A549 (cell line): ENCODE data around the gene CENPM. TPM values are rescaled to one million over a fixed set of nuclear protein-coding genes. Genes with fewer than 3 reads are reported as not detected.

Experiments
- ATAC-seq, 2 experiments: fragments of 200-7000 bp in 1 of 2; fragments of >200 bp in 1 of 2; cut with Nextera tagmentation in 1 of 2; cut with Tn5 transposase in 1 of 2; 3 replicates each; pipeline versions ENCODE4 v1.8.0 to v1.9.1; 2018 to 2020; ENCODE audit warnings: mild to moderate bottlenecking in 1 of 2, moderate library complexity in 1 of 2
- CTCF ChIA-PET: fragments of 300-600 bp; sonication (Branson Sonifier 250); formaldehyde crosslinking; extraction: SDS; loops from one replicate; lab custom pipeline; 2021; ENCODE audit warnings: antibody characterized with exemption, inconsistent platforms; lab: Yijun Ruan, JAX
- POLR2A ChIA-PET: fragments of 350-600 bp; formaldehyde crosslinking; extraction: SDS; loops from one replicate; lab custom pipeline; 2021; ENCODE audit warnings: antibody characterized with exemption, inconsistent platforms; lab: Yijun Ruan, JAX
- DNase-seq, 2 experiments: peaks; one replicate each; pipeline versions ENCODE4 v3.0.0 to v3.0.0-alpha.2; 2011 to 2016; ENCODE audit warnings: low read depth in 1 of 2, low spot score in 1 of 2
- FAIRE-seq: peaks from 2 replicates; lab custom pipeline; 2011; peaks lifted over from hg19 to GRCh38; lab: Jason Lieb, UNC
- H3K27ac ChIP-seq, 2 experiments: fragments of >200 bp; sonication (Bioruptor Twin); formaldehyde crosslinking; 3 replicates each; pipeline ENCODE4 v1.5.1; 2016 to 2017
- H3K4me1 ChIP-seq: fragments of >200 bp; sonication (Bioruptor Twin); formaldehyde crosslinking; 3 replicates; pipeline ENCODE4 v1.6.1; 2016
- H3K4me2 ChIP-seq: fragments of >200 bp; sonication (Bioruptor Twin); formaldehyde crosslinking; 3 replicates; pipeline ENCODE4 v1.6.1; 2016
- H3K4me3 ChIP-seq: fragments of >200 bp; sonication (Bioruptor Twin); formaldehyde crosslinking; 3 replicates; pipeline ENCODE4 v1.5.1; 2016
- H3K9me3 ChIP-seq: fragments of >200 bp; sonication (Bioruptor Twin); formaldehyde crosslinking; 3 replicates; pipeline ENCODE4 v1.6.1; 2016
- ATOH8 ChIP-seq: fragments of 250-450 bp; sonication (Bioruptor Pico); IDR thresholded peaks from 2 replicates; pipeline ENCODE4 v1.5.0; 2020; ENCODE audit warnings: low read depth, mild to moderate bottlenecking, moderate library complexity
- BHLHE40 ChIP-seq: IDR thresholded peaks from 2 replicates; pipeline ENCODE4 v1.6.1; 2012; ENCODE audit warnings: low read depth, low read length, inconsistent platforms
- CBX2 ChIP-seq: fragments of 200-600 bp; sonication (generic); IDR thresholded peaks from 2 replicates; pipeline ENCODE4 v1.6.1; 2016; ENCODE audit warnings: low read depth, mild to moderate bottlenecking, borderline replicate concordance
- CBX8 ChIP-seq: fragments of 200-600 bp; sonication (generic); IDR thresholded peaks from 2 replicates; pipeline ENCODE4 v1.6.1; 2016
- CHD2 ChIP-seq: fragments of 150-350 bp; IDR thresholded peaks from 2 replicates; pipeline ENCODE4 v1.6.1; 2014; ENCODE audit warnings: low read length; ENCODE audit not compliant: partially characterized antibody
- CHD4 ChIP-seq: fragments of 200-600 bp; sonication (generic); IDR thresholded peaks from 2 replicates; pipeline ENCODE4 v1.6.1; 2016; ENCODE audit warnings: antibody characterized with exemption, mild to moderate bottlenecking, borderline replicate concordance
- EHF ChIP-seq: fragments of 250-450 bp; sonication (Bioruptor Pico); IDR thresholded peaks from 2 replicates; pipeline ENCODE4 v1.5.0; 2020; ENCODE audit warnings: mild to moderate bottlenecking
- EHMT2 ChIP-seq: fragments of 200-600 bp; sonication (generic); IDR thresholded peaks from 2 replicates; pipeline ENCODE4 v1.6.1; 2016; ENCODE audit warnings: antibody characterized with exemption, low read depth, mild to moderate bottlenecking, moderate library complexity
- ELK1 ChIP-seq: fragments of 150-350 bp; IDR thresholded peaks from 2 replicates; pipeline ENCODE4 v1.6.1; 2014; ENCODE audit warnings: low read depth, mild to moderate bottlenecking, low read length
- FOSL2 ChIP-seq, 2 experiments: fragments of 450-650 bp in 1 of 2; fragments of >200 bp in 1 of 2; sonication (Bioruptor Twin) in 1 of 2; formaldehyde crosslinking; IDR thresholded peaks; 2 replicates each; pipeline versions ENCODE4 v1.5.0 to v1.6.1; 2016 to 2020; ENCODE audit warnings: mild to moderate bottlenecking in 1 of 2, moderate library complexity in 1 of 2
- FOXS1 ChIP-seq: fragments of 250-450 bp; sonication (Bioruptor Pico); IDR thresholded peaks from 2 replicates; pipeline ENCODE4 v1.5.0; 2020; ENCODE audit warnings: mild to moderate bottlenecking, moderate library complexity
- HEYL ChIP-seq: fragments of 250-450 bp; sonication (Bioruptor Pico); IDR thresholded peaks from 2 replicates; pipeline ENCODE4 v1.8.0; 2021; ENCODE audit warnings: mild to moderate bottlenecking, moderate library complexity
- HOXB13 ChIP-seq: fragments of 250-450 bp; sonication (Bioruptor Pico); IDR thresholded peaks from 2 replicates; pipeline ENCODE4 v1.5.0; 2020; ENCODE audit warnings: low read depth, mild to moderate bottlenecking, moderate library complexity
- HOXB5 ChIP-seq: fragments of 250-450 bp; sonication (Bioruptor Pico); IDR thresholded peaks from 2 replicates; pipeline ENCODE4 v1.5.0; 2020; ENCODE audit warnings: mild to moderate bottlenecking, moderate library complexity
- JUNB ChIP-seq: fragments of >200 bp; sonication (Bioruptor Twin); formaldehyde crosslinking; IDR thresholded peaks from 2 replicates; pipeline ENCODE4 v1.6.1; 2016
- KDM1A ChIP-seq: fragments of 200-600 bp; sonication (generic); IDR thresholded peaks from 2 replicates; pipeline ENCODE4 v1.6.1; 2016; ENCODE audit warnings: low read depth, mild to moderate bottlenecking
- KDM5A ChIP-seq: fragments of 200-600 bp; sonication (generic); IDR thresholded peaks from 2 replicates; pipeline ENCODE4 v1.6.1; 2016; ENCODE audit warnings: antibody characterized with exemption, mild to moderate bottlenecking
- MAFK ChIP-seq: fragments of 450-650 bp; IDR thresholded peaks from 2 replicates; pipeline ENCODE4 v1.6.1; 2014; ENCODE audit not compliant: partially characterized antibody
- MYC ChIP-seq: IDR thresholded peaks from 2 replicates; pipeline ENCODE4 v1.6.1; 2012; ENCODE audit warnings: mild to moderate bottlenecking, inconsistent platforms, low read length, improper control_type of control experiment, borderline replicate concordance
- RCOR1 ChIP-seq: fragments of 150-350 bp; IDR thresholded peaks from 2 replicates; pipeline ENCODE4 v1.6.1; 2014; ENCODE audit warnings: antibody characterized with exemption, low read length, low read depth
- SMC3 ChIP-seq: fragments of >200 bp; sonication (Bioruptor Twin); formaldehyde crosslinking; IDR thresholded peaks from 3 replicates; pipeline ENCODE4 v1.6.1; 2018; ENCODE audit warnings: inconsistent platforms
- TFCP2L1 ChIP-seq: fragments of 250-450 bp; sonication (Bioruptor Pico); IDR thresholded peaks from 2 replicates; pipeline ENCODE4 v1.5.0; 2021; ENCODE audit warnings: mild to moderate bottlenecking
- USF2 ChIP-seq: fragments of 450-650 bp; IDR thresholded peaks from 2 replicates; pipeline ENCODE4 v1.6.1; 2014; ENCODE audit warnings: antibody characterized with exemption
- ZFP36 ChIP-seq: fragments of 450-650 bp; IDR thresholded peaks from 2 replicates; pipeline ENCODE4 v1.6.1; 2014; ENCODE audit warnings: borderline replicate concordance; ENCODE audit not compliant: partially characterized antibody
- WGBS: methylation state at CpG from one replicate; pipeline ENCODE4 v1.1.6; 2017; ENCODE audit errors: missing lambda C conversion rate; 5-methylcytosine and 5-hydroxymethylcytosine counted together
- polyA plus RNA-seq, 4 experiments: library from polyadenylated mRNA; depleted of rRNA in 3 of 4; stranded (reverse); fragments of >200 nt; fragmentation: RNase III in 1 of 4; extraction: RNeasy Plus Mini Kit Qiagen cat#74134 plus additional on column Dnase treatment in 1 of 4; gene quantifications; 2 replicates in 3 of 4; 3 replicates in 1 of 4; pipeline ENCODE4 v1.2.3, GENCODE V29; 2011 to 2017
- TF ChIP-seq, protein P1 (sequence below): fragments of >200 bp; sonication (Bioruptor Twin); formaldehyde crosslinking; IDR thresholded peaks from 3 replicates; pipeline ENCODE4 v1.6.1; 2016

The CENPM gene
- polyA plus RNA-seq, 2 of the 4 experiments (the other 2 are of a cell fraction): 22.3 to 40.1 TPM

DNA sequence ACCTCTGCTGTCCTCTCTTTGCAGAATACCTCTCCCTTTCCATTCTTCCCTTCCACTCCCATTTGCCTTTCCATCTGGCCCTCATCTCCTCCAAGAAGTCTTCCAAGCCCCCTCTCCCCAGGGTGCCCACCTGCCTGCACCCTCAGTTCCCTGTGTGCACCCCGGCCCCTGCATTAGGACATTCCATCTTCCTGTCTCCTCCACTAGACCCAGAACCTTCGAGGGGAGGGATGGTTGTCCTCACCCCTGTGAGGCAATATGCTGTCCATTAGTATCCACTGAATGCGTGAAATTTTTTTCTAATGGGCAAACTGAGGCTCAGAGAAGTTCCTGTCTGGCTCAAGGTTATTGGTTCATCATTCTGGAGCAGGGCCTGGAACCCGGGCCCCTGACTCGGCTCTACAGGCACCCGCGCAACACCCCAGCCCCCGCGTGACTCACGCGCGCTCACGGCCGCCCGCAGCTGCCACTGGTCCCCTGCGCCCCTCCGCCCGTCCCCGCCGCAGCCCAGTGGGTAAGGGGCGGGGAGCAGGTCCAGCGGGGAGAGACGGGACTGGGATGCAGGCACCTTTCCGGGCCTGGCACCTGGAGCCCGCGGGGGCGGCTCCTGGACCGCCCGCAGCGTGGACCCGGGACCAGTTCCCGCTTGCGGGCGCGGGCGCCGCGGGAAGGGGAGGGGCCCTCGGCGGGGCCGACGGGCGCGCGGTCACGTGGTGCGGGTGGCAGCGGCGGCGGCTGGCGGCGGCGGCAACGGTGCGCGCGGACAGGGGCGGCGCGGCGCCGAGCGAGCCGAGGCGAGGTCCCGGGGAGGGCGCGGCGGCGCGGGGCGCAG, 29.3 kb upstream of the CENPM start:
- Histone ChIP-seq H3K4me3 (peak overlapping the region; percentile 58), H3K4me2 (peak overlapping the region; percentile 97), H3K4me1 (no peaks in the 10 kb centered on the region), H3K27ac (peak overlapping the region; percentile 66 to 84), H3K9me3 (no peaks in the 10 kb centered on the region)
- ChIA-PET CTCF (interaction anchor here (1.6 kb wide), 1 partner anchor 9 kb away, joined by 4 read pairs; no protein-coding TSS in a partner anchor), POLR2A (no interaction called here)
- DNase-seq (no peak), FAIRE-seq (no peak), ATAC-seq (peak; percentile 39 to 41; a peak in 5 of 6 replicates)
- WGBS: 15% methylated on average over 6 of the region's 72 CpGs
- TF ChIP-seq CBX2 (no peak), ELK1 (no peak), CHD4 (no peak), ATOH8 (no peak), CBX8 (no peak), KDM5A (no peak), FOXS1 (CRISPR knock-in tag) (no peak), HOXB5 (CRISPR knock-in tag) (no peak)
- TF ChIP-seq, protein P1, sequence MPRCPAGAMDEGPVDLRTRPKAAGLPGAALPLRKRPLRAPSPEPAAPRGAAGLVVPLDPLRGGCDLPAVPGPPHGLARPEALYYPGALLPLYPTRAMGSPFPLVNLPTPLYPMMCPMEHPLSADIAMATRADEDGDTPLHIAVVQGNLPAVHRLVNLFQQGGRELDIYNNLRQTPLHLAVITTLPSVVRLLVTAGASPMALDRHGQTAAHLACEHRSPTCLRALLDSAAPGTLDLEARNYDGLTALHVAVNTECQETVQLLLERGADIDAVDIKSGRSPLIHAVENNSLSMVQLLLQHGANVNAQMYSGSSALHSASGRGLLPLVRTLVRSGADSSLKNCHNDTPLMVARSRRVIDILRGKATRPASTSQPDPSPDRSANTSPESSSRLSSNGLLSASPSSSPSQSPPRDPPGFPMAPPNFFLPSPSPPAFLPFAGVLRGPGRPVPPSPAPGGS: no peak

GRCh38 chr22:41975299-41976069, 28.5 kb upstream of the CENPM start:
- FAIRE-seq (no peak), DNase-seq (no peak), ATAC-seq (peak in 1 of 2 experiments; percentile 38; a peak in 3 of 6 replicates)
- Histone ChIP-seq H3K27ac (no peak overlapping the region), H3K4me1 (no peaks in the 10 kb centered on the region), H3K4me2 (peak overlapping the region; percentile 97; the same call in 2 of the 3 replicates), H3K9me3 (no peaks in the 10 kb centered on the region), H3K4me3 (no peak overlapping the region; the same call in 2 of the 3 replicates)
- TF ChIP-seq USF2: no peak
- TF ChIP-seq CHD2: no peak
- TF ChIP-seq FOSL2 (IDR thresholded peaks at IDR 0.05): no peak
- no peak for TF ChIP-seq FOSL2 (CRISPR knock-in tag; IDR thresholded peaks at IDR 0.05)
- no peak for TF ChIP-seq HOXB13 (CRISPR knock-in tag)
- no peak for TF ChIP-seq CBX2
- TF ChIP-seq RCOR1: no peak
- TF ChIP-seq JUNB: no peak
- no peak for TF ChIP-seq EHF (CRISPR knock-in tag)
- TF ChIP-seq EHMT2: no peak
- TF ChIP-seq BHLHE40: no peak
- no peak for TF ChIP-seq HOXB5 (CRISPR knock-in tag)
- TF ChIP-seq TFCP2L1 (CRISPR knock-in tag): no peak
- TF ChIP-seq KDM1A: no peak
- TF ChIP-seq HEYL: no peak
- no peak for TF ChIP-seq MYC
- no peak for TF ChIP-seq ZFP36
- no peak for TF ChIP-seq SMC3
- no peak for TF ChIP-seq MAFK
- ChIA-PET POLR2A (no interaction called here), CTCF (interaction anchor here (1.6 kb wide), 1 partner anchor 9 kb away, joined by 4 read pairs; no protein-coding TSS in a partner anchor)
- WGBS: 59% methylated on average over 12 of the region's 12 CpGs
